SK-N-MC (cell line): ENCODE data around the gene CXorf66.

Source experiments
- EZH2 ChIP-seq: fragments of 200-600 bp; sonication (generic); IDR thresholded peaks from one replicate; pipeline ENCODE4 v1.6.1; 2017; ENCODE audit warnings: antibody characterized with exemption
- FOXP2 ChIP-seq: optimal IDR thresholded peaks from 2 replicates; pipeline ENCODE3; 2011; ENCODE audit warnings: mild to moderate bottlenecking, moderate library complexity; ENCODE audit not compliant: insufficient read depth; ENCODE audit errors: extremely low read length, control extremely low read depth
- POLR2AphosphoS5 ChIP-seq: IDR thresholded peaks from 2 replicates; pipeline ENCODE4 v1.6.1; 2012; ENCODE audit warnings: mild to moderate bottlenecking, low read depth, low read length, borderline replicate concordance

DNA sequence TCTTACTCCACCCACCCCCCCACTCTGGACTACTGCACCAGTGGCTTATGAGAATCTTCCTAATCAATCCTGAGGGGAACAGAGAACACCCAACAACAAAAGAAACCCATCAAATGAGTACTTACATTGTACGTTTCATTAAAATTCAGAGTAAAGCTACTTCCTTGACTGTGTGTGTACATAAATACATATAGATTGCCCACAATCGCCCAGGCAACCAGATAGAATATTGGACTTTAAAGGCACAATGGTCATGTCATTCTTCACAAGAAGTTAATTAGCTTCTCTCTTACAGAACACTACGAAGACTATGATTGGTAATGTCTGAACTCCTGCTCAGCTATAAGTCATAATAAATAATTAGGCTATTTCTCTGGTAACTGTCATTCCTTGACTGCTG is 20.2 kb downstream of the CXorf66 start:
- TF ChIP-seq EZH2 (no peak), FOXP2 (no peak), POLR2AphosphoS5 (no peak)
